Liver (tissue), 9 donors: Measurements from ENCODE around the gene ME1. TPM values are rescaled to one million over a fixed set of nuclear protein-coding genes. Genes with fewer than 3 reads are reported as not detected.

Source experiments
- DNase-seq: peaks from one replicate; pipeline ENCODE4 v3.0.0-alpha.2; 2017; ENCODE audit warnings: low spot score
- H3K27ac ChIP-seq, 2 donors: one replicate each; pipeline ENCODE4 v1.7.0; 2013; ENCODE audit warnings: inconsistent platforms in 2 of 2, low read length in 2 of 2, control low read depth in 1 of 2, low read depth in 1 of 2, mild to moderate bottlenecking in 1 of 2
- H3K27me3 ChIP-seq, 4 donors: one replicate each; pipeline versions ENCODE4 v1.6.1 to v1.7.0; 2013; ENCODE audit warnings: low read length in 3 of 4, inconsistent platforms in 1 of 4, mild to moderate bottlenecking in 1 of 4, moderate library complexity in 1 of 4; ENCODE audit not compliant: control insufficient read depth in 4 of 4, insufficient read depth in 4 of 4
- H3K36me3 ChIP-seq, 4 donors: one replicate each; pipeline versions ENCODE4 v1.6.1 to v1.7.0; 2013; ENCODE audit warnings: low read length in 3 of 4, mild to moderate bottlenecking in 3 of 4, low read depth in 1 of 4, moderate library complexity in 1 of 4; ENCODE audit not compliant: control insufficient read depth in 4 of 4, insufficient read depth in 3 of 4
- H3K4me1 ChIP-seq, 4 donors: one replicate each; pipeline versions ENCODE4 v1.6.1 to v1.7.0; 2013; ENCODE audit warnings: low read length in 3 of 4, mild to moderate bottlenecking in 3 of 4, moderate library complexity in 1 of 4; ENCODE audit not compliant: control insufficient read depth in 4 of 4, insufficient read depth in 4 of 4
- H3K4me3 ChIP-seq, 3 donors: one replicate each; pipeline versions ENCODE4 v1.6.1 to v1.7.0; 2013; ENCODE audit warnings: low read length in 3 of 3, control low read depth in 1 of 3, low read depth in 1 of 3, mild to moderate bottlenecking in 1 of 3
- H3K9ac ChIP-seq, 2 donors: one replicate each; pipeline ENCODE4 v1.7.0; 2013; ENCODE audit warnings: low read length in 2 of 2, mild to moderate bottlenecking in 2 of 2, moderate library complexity in 2 of 2, control low read depth in 1 of 2, low read depth in 1 of 2
- H3K9me3 ChIP-seq, 4 donors: one replicate each; pipeline versions ENCODE4 v1.6.1 to v1.7.0; 2013; ENCODE audit warnings: low read length in 3 of 4; ENCODE audit not compliant: control insufficient read depth in 4 of 4
- EGR1 ChIP-seq, 2 donors: IDR thresholded peaks; 2 replicates each; pipeline ENCODE4 v1.6.1; 2016 to 2018; ENCODE audit warnings: antibody characterized with exemption in 2 of 2, low read depth in 2 of 2
- FOXA1 ChIP-seq: IDR thresholded peaks from 2 replicates; pipeline ENCODE4 v1.6.1; 2016; ENCODE audit warnings: antibody characterized with exemption
- FOXA2 ChIP-seq: IDR thresholded peaks from 2 replicates; pipeline ENCODE4 v1.6.1; 2016; ENCODE audit warnings: antibody characterized with exemption
- GABPA ChIP-seq, 2 donors: IDR thresholded peaks in 1 of 2; conservative IDR thresholded peaks in 1 of 2; 2 replicates each; pipeline ENCODE4 v1.6.1; 2016; ENCODE audit warnings: antibody characterized with exemption in 2 of 2, mild to moderate bottlenecking in 1 of 2, moderate library complexity in 1 of 2
- HNF4A ChIP-seq, 2 donors: conservative IDR thresholded peaks; 2 replicates each; pipeline ENCODE4 v1.6.1; 2016; ENCODE audit warnings: antibody characterized with exemption in 2 of 2, mild to moderate bottlenecking in 2 of 2
- HNF4G ChIP-seq: IDR thresholded peaks from 2 replicates; pipeline ENCODE4 v1.6.1; 2016; ENCODE audit warnings: antibody characterized with exemption
- JUND ChIP-seq, 2 donors: IDR thresholded peaks; 2 replicates each; pipeline ENCODE4 v1.6.1; 2016; ENCODE audit warnings: antibody characterized with exemption in 2 of 2
- NR2F2 ChIP-seq: IDR thresholded peaks from 2 replicates; pipeline ENCODE4 v1.6.1; 2016; ENCODE audit warnings: antibody characterized with exemption
- RAD21 ChIP-seq, 2 donors: IDR thresholded peaks; 2 replicates each; pipeline ENCODE4 v1.6.1; 2016; ENCODE audit warnings: antibody characterized with exemption in 2 of 2, mild to moderate bottlenecking in 2 of 2
- RXRA ChIP-seq, 2 donors: IDR thresholded peaks; 2 replicates each; pipeline ENCODE4 v1.6.1; 2017 to 2018; ENCODE audit warnings: antibody characterized with exemption in 2 of 2, mild to moderate bottlenecking in 1 of 2
- SP1 ChIP-seq: IDR thresholded peaks from 2 replicates; pipeline ENCODE4 v1.6.1; 2018; ENCODE audit warnings: antibody characterized with exemption, mild to moderate bottlenecking
- TAF1 ChIP-seq: conservative IDR thresholded peaks from 2 replicates; pipeline ENCODE4 v1.6.1; 2016; ENCODE audit warnings: antibody characterized with exemption, mild to moderate bottlenecking
- WGBS: extraction: QIAGEN DNeasy Blood & Tissue Kit; methylation state at CpG from one replicate; pipeline ENCODE4 v1.1.7; 2013; 5-methylcytosine and 5-hydroxymethylcytosine counted together
- polyA plus RNA-seq, 2 donors: library from polyadenylated mRNA; stranded (reverse) in 1 of 2; unstranded in 1 of 2; fragments of 200-250 nt in 1 of 2; fragments of >200 nt in 1 of 2; fragmentation: Nextera tagmentation in 1 of 2; extraction: Ambion mirVana in 1 of 2; gene quantifications; one replicate each; pipeline versions ENCODE4 v1.2.1 to v1.2.3, GENCODE V29; 2013 to 2015
- total RNA-seq, 2 donors: library from RNA; depleted of rRNA; stranded (reverse); fragments of >200 nt; gene quantifications; one replicate each; pipeline ENCODE4 v1.2.3, GENCODE V29; 2014
- TF ChIP-seq, protein P1 (sequence below): fragments of 150-350 bp; IDR thresholded peaks from 2 replicates; pipeline ENCODE4 v1.5.1; 2017; ENCODE audit warnings: improper control_type of control experiment, low read depth, low read length; ENCODE audit not compliant: missing input control
- TF ChIP-seq, protein P2 (sequence below): IDR thresholded peaks from 2 replicates; pipeline ENCODE4 v1.6.1; 2016; ENCODE audit warnings: antibody characterized with exemption
- TF ChIP-seq, protein P3 (sequence below): IDR thresholded peaks from 2 replicates; pipeline ENCODE4 v1.6.1; 2016; ENCODE audit warnings: antibody characterized with exemption
- TF ChIP-seq, protein P4 (sequence below): IDR thresholded peaks from 2 replicates; pipeline ENCODE4 v1.6.1; 2016; ENCODE audit warnings: antibody characterized with exemption
- donor health status: healthy.
- donor health status: healthy.
- donor health status: healthy.
- donor health status: healthy.
- donor health status: healthy.

The ME1 gene
- total and polyA plus RNA-seq, 4 donors: 4.3 to 7.8 (median 5.5) TPM

DNA sequence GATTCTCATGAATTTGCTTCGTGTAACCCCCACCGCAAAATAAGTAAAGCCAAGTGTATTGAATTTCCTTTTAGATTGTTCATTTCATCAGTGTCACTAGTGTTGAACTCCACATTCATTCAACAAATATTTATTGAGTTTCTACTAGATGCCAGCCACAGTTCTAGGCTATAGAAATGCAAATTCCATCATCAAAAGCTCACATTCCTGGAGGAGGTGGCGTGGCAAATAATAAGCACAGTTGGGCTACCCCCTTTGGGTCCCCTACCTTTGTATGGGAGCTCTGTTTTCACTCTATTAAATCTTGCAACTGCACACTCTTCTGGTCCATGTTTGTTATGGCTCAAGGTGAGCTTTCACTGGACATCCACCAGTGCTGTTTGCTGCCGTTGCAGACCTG lies 12.7 kb upstream of the ME1 start:
- TF ChIP-seq HNF4G: no peak
- no peak for TF ChIP-seq GABPA (IDR thresholded peaks at IDR 0.05 in 1 of 2, conservative IDR thresholded peaks at IDR 0.05 in 1 of 2)
- TF ChIP-seq HNF4A (conservative IDR thresholded peaks at IDR 0.05): no peak
- no peak for TF ChIP-seq JUND (IDR thresholded peaks at IDR 0.05)
- TF ChIP-seq FOXA1: no peak
- no peak for TF ChIP-seq FOXA2
- TF ChIP-seq RXRA (IDR thresholded peaks at IDR 0.05): no peak
- TF ChIP-seq SP1: no peak

DNA sequence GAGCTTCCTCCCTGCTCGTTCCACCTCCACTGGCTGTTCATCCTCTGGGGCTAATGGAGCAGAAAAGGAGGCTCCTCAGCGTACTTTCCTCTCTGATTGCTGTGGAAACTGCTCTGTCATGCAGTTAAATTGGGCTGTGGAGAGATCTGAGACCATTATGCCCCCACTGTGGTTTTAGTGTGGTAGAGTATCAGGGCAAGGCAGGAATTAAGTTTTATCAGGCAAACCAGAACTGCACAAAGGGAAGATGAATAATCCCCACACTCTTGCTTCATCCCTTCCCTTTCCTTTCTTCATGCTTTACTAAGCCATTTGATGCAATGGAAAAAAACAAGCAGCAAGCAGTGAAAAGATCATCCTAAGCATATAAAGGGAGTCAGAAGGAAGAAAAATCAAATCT lies 11.9 kb upstream of the ME1 start:
- Histone ChIP-seq H3K27ac (no peak overlapping the region), H3K9me3 (no peaks in the 10 kb centered on the region), H3K36me3 (no peaks in the 10 kb centered on the region), H3K9ac (no peak overlapping the region), H3K27me3 (no peaks in the 10 kb centered on the region), H3K4me1 (no peaks in the 10 kb centered on the region), H3K4me3 (no peak overlapping the region)
- WGBS: 58% methylated on average over 2 of the region's 2 CpGs
- DNase-seq: no peak
- TF ChIP-seq NR2F2: no peak
- TF ChIP-seq, protein P1, sequence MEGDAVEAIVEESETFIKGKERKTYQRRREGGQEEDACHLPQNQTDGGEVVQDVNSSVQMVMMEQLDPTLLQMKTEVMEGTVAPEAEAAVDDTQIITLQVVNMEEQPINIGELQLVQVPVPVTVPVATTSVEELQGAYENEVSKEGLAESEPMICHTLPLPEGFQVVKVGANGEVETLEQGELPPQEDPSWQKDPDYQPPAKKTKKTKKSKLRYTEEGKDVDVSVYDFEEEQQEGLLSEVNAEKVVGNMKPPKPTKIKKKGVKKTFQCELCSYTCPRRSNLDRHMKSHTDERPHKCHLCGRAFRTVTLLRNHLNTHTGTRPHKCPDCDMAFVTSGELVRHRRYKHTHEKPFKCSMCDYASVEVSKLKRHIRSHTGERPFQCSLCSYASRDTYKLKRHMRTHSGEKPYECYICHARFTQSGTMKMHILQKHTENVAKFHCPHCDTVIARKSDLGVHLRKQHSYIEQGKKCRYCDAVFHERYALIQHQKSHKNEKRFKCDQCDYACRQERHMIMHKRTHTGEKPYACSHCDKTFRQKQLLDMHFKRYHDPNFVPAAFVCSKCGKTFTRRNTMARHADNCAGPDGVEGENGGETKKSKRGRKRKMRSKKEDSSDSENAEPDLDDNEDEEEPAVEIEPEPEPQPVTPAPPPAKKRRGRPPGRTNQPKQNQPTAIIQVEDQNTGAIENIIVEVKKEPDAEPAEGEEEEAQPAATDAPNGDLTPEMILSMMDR: no peak

More for the DNA sequence above, 12.7 kb upstream of the ME1 start:
- Histone ChIP-seq H3K4me3 (no peak overlapping the region), H3K9ac (no peak overlapping the region), H3K27ac (no peak overlapping the region), H3K27me3 (no peaks in the 10 kb centered on the region), H3K4me1 (no peaks in the 10 kb centered on the region), H3K36me3 (no peaks in the 10 kb centered on the region), H3K9me3 (no peaks in the 10 kb centered on the region)
- WGBS: 92% methylated on average over 4 of the region's 4 CpGs
- no peak for DNase-seq

DNA sequence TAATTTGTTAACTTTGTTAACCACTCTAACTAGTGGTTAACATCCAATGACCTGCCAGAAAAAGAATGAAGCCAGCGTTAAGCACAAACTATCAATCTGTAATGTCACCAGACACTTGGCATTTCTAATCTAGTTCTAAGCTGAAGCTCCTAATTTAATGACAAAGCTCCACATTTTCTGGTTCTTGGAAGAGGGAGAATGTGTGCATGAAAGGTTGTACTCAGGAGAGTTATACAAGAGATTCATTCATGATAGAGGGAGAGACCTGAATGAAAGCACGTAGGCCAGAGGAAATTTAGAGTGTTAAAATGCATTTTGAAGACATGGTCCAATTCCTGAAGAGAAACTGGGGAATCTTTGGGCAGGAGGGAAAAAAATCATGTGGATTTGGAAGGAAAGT lies 8.3 kb upstream of the ME1 start:
- peaks cover 0 to 11% (median 2%) of the 10 kb centered on the region in 4 donors for H3K4me1 ChIP-seq
- DNase-seq: no peak
- no peak overlapping the region for H3K4me3 ChIP-seq
- no peaks in the 10 kb centered on the region for H3K27me3 ChIP-seq
- 85% methylated on average over 2 of the region's 2 CpGs for WGBS
- TF ChIP-seq EGR1 (IDR thresholded peaks at IDR 0.05; ENCODE audit: low read depth in 2 of 2) (no peak), GABPA (IDR thresholded peaks at IDR 0.05 in 1 of 2, conservative IDR thresholded peaks at IDR 0.05 in 1 of 2) (no peak), FOXA1 (no peak), SP1 (no peak), TAF1 (no peak), HNF4G (no peak), RXRA (IDR thresholded peaks at IDR 0.05) (no peak), FOXA2 (no peak), RAD21 (IDR thresholded peaks at IDR 0.05) (no peak)
- TF ChIP-seq, protein P2, sequence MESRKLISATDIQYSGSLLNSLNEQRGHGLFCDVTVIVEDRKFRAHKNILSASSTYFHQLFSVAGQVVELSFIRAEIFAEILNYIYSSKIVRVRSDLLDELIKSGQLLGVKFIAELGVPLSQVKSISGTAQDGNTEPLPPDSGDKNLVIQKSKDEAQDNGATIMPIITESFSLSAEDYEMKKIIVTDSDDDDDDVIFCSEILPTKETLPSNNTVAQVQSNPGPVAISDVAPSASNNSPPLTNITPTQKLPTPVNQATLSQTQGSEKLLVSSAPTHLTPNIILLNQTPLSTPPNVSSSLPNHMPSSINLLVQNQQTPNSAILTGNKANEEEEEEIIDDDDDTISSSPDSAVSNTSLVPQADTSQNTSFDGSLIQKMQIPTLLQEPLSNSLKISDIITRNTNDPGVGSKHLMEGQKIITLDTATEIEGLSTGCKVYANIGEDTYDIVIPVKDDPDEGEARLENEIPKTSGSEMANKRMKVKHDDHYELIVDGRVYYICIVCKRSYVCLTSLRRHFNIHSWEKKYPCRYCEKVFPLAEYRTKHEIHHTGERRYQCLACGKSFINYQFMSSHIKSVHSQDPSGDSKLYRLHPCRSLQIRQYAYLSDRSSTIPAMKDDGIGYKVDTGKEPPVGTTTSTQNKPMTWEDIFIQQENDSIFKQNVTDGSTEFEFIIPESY: no peak
- TF ChIP-seq, protein P3, sequence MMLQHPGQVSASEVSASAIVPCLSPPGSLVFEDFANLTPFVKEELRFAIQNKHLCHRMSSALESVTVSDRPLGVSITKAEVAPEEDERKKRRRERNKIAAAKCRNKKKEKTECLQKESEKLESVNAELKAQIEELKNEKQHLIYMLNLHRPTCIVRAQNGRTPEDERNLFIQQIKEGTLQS: no peak
- TF ChIP-seq, protein P4, sequence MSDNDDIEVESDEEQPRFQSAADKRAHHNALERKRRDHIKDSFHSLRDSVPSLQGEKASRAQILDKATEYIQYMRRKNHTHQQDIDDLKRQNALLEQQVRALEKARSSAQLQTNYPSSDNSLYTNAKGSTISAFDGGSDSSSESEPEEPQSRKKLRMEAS: no peak
- no peaks in the 10 kb centered on the region for H3K36me3 ChIP-seq
- no peak overlapping the region for H3K27ac ChIP-seq
- H3K9ac ChIP-seq: no peak overlapping the region
- H3K9me3 ChIP-seq: no peaks in the 10 kb centered on the region
